HepG2 (cell line): ENCODE data around the gene HTRA3. TPM values are rescaled to one million over a fixed set of nuclear protein-coding genes. Genes with fewer than 3 reads are reported as not detected.

Source experiments
- ATAC-seq: fragments of 200-7000 bp; cut with Tn5 transposase; 3 replicates; pipeline ENCODE4 v1.9.1; 2020; ENCODE audit warnings: mild to moderate bottlenecking, moderate library complexity
- BruUV-seq: library from RNA; stranded (reverse); fragments of 400-500 nt; replicated peaks from 2 replicates; lab custom pipeline; 2021; lab: Mats Ljungman, UMichigan
- CTCF ChIA-PET: fragments of 300-600 bp; formaldehyde crosslinking; extraction: SDS; loops from one replicate; lab custom pipeline; 2021; ENCODE audit warnings: low total read pairs, inconsistent platforms, low intra/inter-chr PET ratio; lab: Yijun Ruan, JAX
- POLR2A ChIA-PET: fragments of 350-600 bp; sonication (Branson Sonifier 250); formaldehyde crosslinking; loops from one replicate; lab custom pipeline; 2020; ENCODE audit warnings: antibody characterized with exemption, inconsistent platforms; lab: Yijun Ruan, JAX
- DNase-seq: peaks from one replicate; pipeline ENCODE4 v3.0.0-alpha.2; 2015; ENCODE audit warnings: low spot score
- FAIRE-seq: peaks from 3 replicates; lab custom pipeline; 2011; peaks lifted over from hg19 to GRCh38; lab: Jason Lieb, UNC
- H2AFZ ChIP-seq: one replicate; pipeline ENCODE4 v1.6.1; 2011; ENCODE audit warnings: low read length, inconsistent platforms
- H3K27ac ChIP-seq: fragments of 300-600 bp; 3 replicates; pipeline ENCODE4 v1.8.0; 2011; ENCODE audit warnings: mixed run types, mild to moderate bottlenecking, mixed read lengths, low read length, inconsistent platforms; ENCODE audit not compliant: insufficient read depth; ENCODE audit errors: extremely low read length
- H3K27me3 ChIP-seq, 2 experiments: fragments of 200-600 bp in 1 of 2; 2 replicates in 1 of 2; 3 replicates in 1 of 2; pipeline versions ENCODE4 v1.6.0 to v1.8.0; 2011; ENCODE audit warnings: low read length in 2 of 2, mild to moderate bottlenecking in 2 of 2, moderate library complexity in 2 of 2, inconsistent platforms in 1 of 2; ENCODE audit not compliant: insufficient read depth in 2 of 2, control insufficient read depth in 1 of 2
- H3K36me3 ChIP-seq, 2 experiments: fragments of 200-600 bp in 1 of 2; replicated peaks in 1 of 2; 2 replicates in 1 of 2; 3 replicates in 1 of 2; pipeline versions ENCODE4 v1.5.1 to v1.8.0; 2011; ENCODE audit warnings: low read length in 2 of 2, inconsistent platforms in 1 of 2; ENCODE audit not compliant: insufficient read depth in 2 of 2, control insufficient read depth in 1 of 2
- H3K4me1 ChIP-seq: 2 replicates; pipeline ENCODE4 v1.5.1; 2012; ENCODE audit warnings: low read length, inconsistent platforms; ENCODE audit not compliant: insufficient read depth
- H3K4me2 ChIP-seq: 2 replicates; pipeline ENCODE4 v1.6.0; 2011; ENCODE audit warnings: low read depth, low read length, inconsistent platforms
- H3K4me3 ChIP-seq, 3 experiments: fragments of 200-600 bp in 1 of 3; sonication (generic), shearing (Covaris generic) in 1 of 3; replicated peaks in 1 of 3; 2 replicates each; pipeline ENCODE4 v1.5.1; 2011 to 2016; ENCODE audit warnings: low read length in 3 of 3, inconsistent platforms in 2 of 3, low read depth in 2 of 3, mild to moderate bottlenecking in 2 of 3, control low read depth in 1 of 3, mixed read lengths in 1 of 3; ENCODE audit not compliant: insufficient read depth in 1 of 3
- H3K79me2 ChIP-seq: one replicate; pipeline ENCODE4 v1.6.1; 2011; ENCODE audit warnings: low read length, inconsistent platforms; ENCODE audit not compliant: insufficient read depth
- H3K9ac ChIP-seq: 2 replicates; pipeline ENCODE4 v1.6.0; 2011; ENCODE audit warnings: mild to moderate bottlenecking, low read depth, low read length, inconsistent platforms; ENCODE audit not compliant: insufficient read depth
- H3K9me3 ChIP-seq: 2 replicates; pipeline ENCODE4 v1.5.1; 2012; ENCODE audit warnings: mild to moderate bottlenecking, low read length
- H4K20me1 ChIP-seq: 2 replicates; pipeline ENCODE4 v1.6.0; 2011; ENCODE audit warnings: inconsistent platforms, mild to moderate bottlenecking, low read length, moderate library complexity; ENCODE audit not compliant: insufficient read depth
- ATF1 ChIP-seq: IDR thresholded peaks from 2 replicates; pipeline ENCODE4 v1.6.1; 2016; ENCODE audit warnings: mild to moderate bottlenecking, control low read depth
- BHLHE40 ChIP-seq: IDR thresholded peaks from 2 replicates; pipeline ENCODE4 v1.6.1; 2011; ENCODE audit warnings: low read length, improper control_type of control experiment
- CEBPG ChIP-seq: IDR thresholded peaks from 2 replicates; pipeline ENCODE4 v1.6.1; 2016
- GMEB2 ChIP-seq: IDR thresholded peaks from 2 replicates; pipeline ENCODE4 v1.6.1; 2016; ENCODE audit warnings: missing biosample characterization, missing genetic modification reagents, low read depth
- MNT ChIP-seq: fragments of 450-650 bp; IDR thresholded peaks from 2 replicates; pipeline ENCODE4 v1.6.1; 2016
- PAF1 ChIP-seq: IDR thresholded peaks from 2 replicates; pipeline ENCODE4 v1.6.1; 2016; ENCODE audit warnings: missing genetic modification reagents, missing compliant biosample characterization
- SOX5 ChIP-seq: IDR thresholded peaks from 2 replicates; pipeline ENCODE4 v1.6.1; 2016; ENCODE audit warnings: borderline replicate concordance
- ZFP91 ChIP-seq: sonication (generic); formaldehyde crosslinking; IDR thresholded peaks from 2 replicates; pipeline ENCODE4 v1.9.0; 2022; ENCODE audit warnings: missing genetic modification reagents, mild to moderate bottlenecking, borderline replicate concordance
- ZNF12 ChIP-seq: sonication (generic); formaldehyde crosslinking; IDR thresholded peaks from 2 replicates; pipeline ENCODE4 v1.5.0; 2020; ENCODE audit warnings: missing genetic modification reagents
- ZNF549 ChIP-seq: sonication (generic); formaldehyde crosslinking; IDR thresholded peaks from 2 replicates; pipeline ENCODE4 v1.5.0; 2020; ENCODE audit warnings: missing genetic modification reagents
- ZNF670 ChIP-seq: sonication (generic); formaldehyde crosslinking; IDR thresholded peaks from 2 replicates; pipeline ENCODE4 v1.8.0; 2022; ENCODE audit warnings: mild to moderate bottlenecking, missing genetic modification reagents, borderline replicate concordance
- WGBS: methylation state at CpG from one replicate; pipeline ENCODE4 v1.1.6; 2017; ENCODE audit warnings: low lambda C conversion rate; 5-methylcytosine and 5-hydroxymethylcytosine counted together
- in situ Hi-C: cut with HindIII; loops from 2 replicates; pipeline ENCODE4 v1.10.0; 2017; ENCODE audit warnings: low pct_unique_long_range_greater_than_20kb; ENCODE audit not compliant: extremely low pct_ligation_motif_present
- intact Hi-C: fragments of 100-400 bp; cut with micrococcal nuclease; formaldehyde crosslinking; loops from one replicate; pipeline ENCODE4 v1.10.0; 2022; ENCODE audit not compliant: unreplicated experiment
- polyA plus RNA-seq, 8 experiments: library from polyadenylated mRNA; depleted of rRNA in 3 of 8; stranded (reverse) in 7 of 8; unstranded in 1 of 8; fragments of >200 nt; fragmentation: Illumina TruSeq in 4 of 8; extraction: Trizol in 4 of 8; gene quantifications; 2 replicates each; pipeline versions ENCODE4 v1.2.1 to v1.2.3, GENCODE V29; 2011 to 2016; ENCODE audit warnings: low read depth in 4 of 8, missing spikeins in 1 of 8, mixed read lengths in 1 of 8; ENCODE audit not compliant: insufficient read depth in 1 of 8
- total RNA-seq, 5 experiments: library from RNA; depleted of rRNA; stranded (reverse); fragments of >200 nt; fragmentation: Illumina TruSeq; extraction: Trizol; gene quantifications; 2 replicates each; pipeline ENCODE4 v1.2.3, GENCODE V29; 2016; ENCODE audit warnings: low read depth in 1 of 5
- TF ChIP-seq, protein P1 (sequence below): sonication (generic); formaldehyde crosslinking; IDR thresholded peaks from 2 replicates; pipeline ENCODE4 v1.4.0; 2020; ENCODE audit warnings: missing genetic modification reagents, mild to moderate bottlenecking, borderline replicate concordance

Gene HTRA3
- total and polyA plus RNA-seq, 2 of the 13 experiments (the other 11 are each of a cell fraction or from before 2014, with no cell fraction given): 0.17 TPM; not detected in 1

GRCh38 chr4:8263397-8263796 lies 6.2 kb upstream of the HTRA3 start:
- H2AFZ ChIP-seq: no peak overlapping the region
- no peak overlapping the region for H3K4me3 ChIP-seq
- no peaks in the 10 kb centered on the region for H4K20me1 ChIP-seq
- ChIA-PET CTCF (no interaction called here), POLR2A (no interaction called here)
- no peak overlapping the region for H3K9ac ChIP-seq
- no peaks in the 10 kb centered on the region for H3K9me3 ChIP-seq
- peaks cover 8 to 53% of the 10 kb centered on the region in 2 experiments; a peak in 3 of 5 replicates for H3K27me3 ChIP-seq
- DNase-seq: no peak
- no peak overlapping the region for H3K4me2 ChIP-seq
- no peak overlapping the region for H3K27ac ChIP-seq
- no peaks in the 10 kb centered on the region for H3K36me3 ChIP-seq
- H3K4me1 ChIP-seq: peaks cover 32% of the 10 kb centered on the region
- no TSS peak for BruUV-seq
- no peaks in the 10 kb centered on the region for H3K79me2 ChIP-seq
- peak; percentile 39 for ATAC-seq
- FAIRE-seq: no peak
- intact Hi-C loops (no loop called here), in situ Hi-C loops (no loop called here)
- TF ChIP-seq PAF1 (no peak), GMEB2 (CRISPR knock-in tag) (no peak), ZFP91 (CRISPR knock-in tag) (peak; percentile 33; the same call in 1 of the 2 replicates), ATF1 (no peak), MNT (peak; percentile 73), SOX5 (no peak), BHLHE40 (peak; percentile 55), CEBPG (CRISPR knock-in tag) (no peak), ZNF549 (CRISPR knock-in tag) (no peak), ZNF670 (CRISPR knock-in tag) (no peak), ZNF12 (CRISPR knock-in tag) (no peak)
- TF ChIP-seq, protein P1, sequence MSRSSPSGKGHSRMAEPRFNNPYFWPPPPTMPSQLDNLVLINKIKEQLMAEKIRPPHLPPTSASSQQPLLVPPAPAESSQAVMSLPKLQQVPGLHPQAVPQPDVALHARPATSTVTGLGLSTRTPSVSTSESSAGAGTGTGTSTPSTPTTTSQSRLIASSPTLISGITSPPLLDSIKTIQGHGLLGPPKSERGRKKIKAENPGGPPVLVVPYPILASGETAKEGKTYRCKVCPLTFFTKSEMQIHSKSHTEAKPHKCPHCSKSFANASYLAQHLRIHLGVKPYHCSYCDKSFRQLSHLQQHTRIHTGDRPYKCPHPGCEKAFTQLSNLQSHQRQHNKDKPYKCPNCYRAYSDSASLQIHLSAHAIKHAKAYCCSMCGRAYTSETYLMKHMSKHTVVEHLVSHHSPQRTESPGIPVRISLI (CRISPR knock-in tag): no peak
- WGBS: 11% methylated on average over 7 of the region's 10 CpGs
